ENCODE results near the gene NAB2.

The NAB2 gene

DNA sequence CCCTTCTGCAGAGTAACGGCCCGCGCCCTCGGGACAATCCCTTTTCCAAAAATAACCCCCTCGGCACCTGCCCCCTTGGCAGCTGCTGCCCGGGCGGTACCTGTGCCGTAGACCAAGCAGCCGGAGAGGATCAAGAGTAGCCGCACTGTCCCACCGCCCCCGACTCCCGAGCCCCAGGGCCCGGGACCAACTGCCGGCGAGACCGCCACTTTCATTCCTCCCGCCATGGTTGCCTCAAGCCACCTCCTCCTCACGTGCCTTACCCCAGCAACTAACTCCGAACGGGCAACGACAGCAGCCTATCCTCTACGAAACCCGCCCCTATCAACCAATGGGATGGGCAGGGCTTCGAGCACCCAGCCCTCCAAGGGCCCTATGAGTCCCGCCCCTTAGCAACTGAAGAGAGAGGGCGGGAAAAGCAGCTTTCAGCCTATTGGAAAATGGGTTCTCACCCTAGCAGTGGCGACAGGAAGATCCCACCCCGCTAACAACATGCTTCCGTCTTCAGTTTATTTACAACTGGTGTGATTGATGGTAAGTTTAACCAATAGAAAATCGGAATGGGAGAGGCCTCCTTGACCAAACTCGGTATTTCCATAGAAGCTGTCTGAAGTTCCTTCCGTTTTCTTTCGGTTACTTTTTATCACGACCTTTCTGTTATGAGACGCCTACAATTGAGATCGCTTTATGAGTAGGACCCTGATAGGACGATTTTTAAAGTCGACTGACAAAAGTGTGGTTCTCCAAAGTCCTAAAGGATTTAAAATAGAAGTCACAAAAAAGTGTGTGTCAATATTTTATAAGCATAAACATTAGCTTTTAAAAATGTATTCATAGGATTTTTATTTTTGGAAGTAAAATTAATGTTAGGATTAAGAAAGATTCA lies 10.2 kb upstream of the NAB2 start, which contains the start of gene NEMP1:
Gene NEMP1, minus strand, starts transcription at position 273 of the 886 bp plus-strand sequence. Its CDS starts 46 bp downstream, at position 227.
- Histone ChIP-seq H3K4me3 (ENCODE audit: insufficient read length, low read depth) (peak within 1 kb of the TSS; percentile 94), H3K9me3 (ENCODE audit: insufficient read depth, low read length) (no peaks in the 10 kb centered on the region), H3K4me1 (ENCODE audit: insufficient read depth, insufficient read length) (no peaks in the 10 kb centered on the region), H3K27me3 (ENCODE audit: insufficient read depth, insufficient read length) (no peaks in the 10 kb centered on the region), H3K9ac (ENCODE audit: insufficient read length, low read depth) (peak within 1 kb of the TSS; percentile 100), H3K36me3 (ENCODE audit: insufficient read depth, insufficient read length, low read length) (peaks cover 12% of the 10 kb centered on the region)
- TF ChIP-seq YY1 (IDR thresholded peaks at IDR 0.05; ENCODE audit: insufficient read depth, insufficient read length), result peak; percentile 46
- no peak for TF ChIP-seq SUZ12 (IDR thresholded peaks at IDR 0.05; ENCODE audit: extremely low read depth, insufficient read depth, insufficient read length)
- DNase-seq (ENCODE audit: low read depth, low spot score), result peak; percentile 99

- H3K27me3 ChIP-seq (ENCODE audit: insufficient read depth, insufficient read length), result no peaks in the 10 kb centered on the region
- no peak overlapping the region for H3K4me3 ChIP-seq (ENCODE audit: insufficient read length, low read depth)
- H3K9ac ChIP-seq (ENCODE audit: insufficient read length, low read depth), result no peak overlapping the region
- no peak for DNase-seq (ENCODE audit: low read depth, low spot score)
- TF ChIP-seq YY1 (IDR thresholded peaks at IDR 0.05; ENCODE audit: insufficient read depth, insufficient read length), result no peak
- TF ChIP-seq SUZ12 (IDR thresholded peaks at IDR 0.05; ENCODE audit: extremely low read depth, insufficient read depth, insufficient read length), result no peak
- TF ChIP-seq ZNF274 (IDR thresholded peaks at IDR 0.05; ENCODE audit: low read depth, low read length), result no peak
- no peaks in the 10 kb centered on the region for H3K9me3 ChIP-seq (ENCODE audit: insufficient read depth, low read length)
- H3K4me1 ChIP-seq (ENCODE audit: insufficient read depth, insufficient read length), result no peaks in the 10 kb centered on the region
- H3K36me3 ChIP-seq (ENCODE audit: insufficient read depth, insufficient read length, low read length), result peaks cover 9% of the 10 kb centered on the region
These were observed 9.1 kb upstream of the NAB2 start for GRCh38 chr12:57079821-57080220.

DNA sequence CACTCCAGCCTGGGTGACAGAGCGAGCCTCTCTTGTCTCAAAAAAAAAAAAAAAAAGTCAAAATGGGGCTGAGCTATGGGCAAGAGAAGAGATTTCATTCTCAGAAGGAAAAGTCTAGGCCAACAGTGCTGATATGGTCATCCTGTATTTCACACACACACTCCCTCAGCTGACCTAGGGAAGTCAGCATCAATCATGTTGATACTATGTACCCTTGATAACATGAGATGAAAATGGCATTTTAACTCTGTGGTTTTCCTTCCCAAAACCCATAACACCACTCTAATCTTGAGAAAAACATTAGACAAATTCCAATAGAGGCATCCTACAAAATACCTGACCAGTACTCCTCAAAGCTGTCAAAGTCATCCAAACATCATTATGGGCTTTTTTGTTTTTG lies 8.1 kb upstream of the NAB2 start:
- Histone ChIP-seq H3K27me3 (ENCODE audit: insufficient read depth, insufficient read length) (no peaks in the 10 kb centered on the region), H3K9me3 (ENCODE audit: insufficient read depth, low read length) (no peaks in the 10 kb centered on the region), H3K4me1 (ENCODE audit: insufficient read depth, insufficient read length) (no peaks in the 10 kb centered on the region), H3K9ac (ENCODE audit: insufficient read length, low read depth) (no peak overlapping the region), H3K36me3 (ENCODE audit: insufficient read depth, insufficient read length, low read length) (peaks cover 8% of the 10 kb centered on the region), H3K4me3 (ENCODE audit: insufficient read length, low read depth) (no peak overlapping the region)
- TF ChIP-seq YY1 (IDR thresholded peaks at IDR 0.05; ENCODE audit: insufficient read depth, insufficient read length) (no peak), SUZ12 (IDR thresholded peaks at IDR 0.05; ENCODE audit: extremely low read depth, insufficient read depth, insufficient read length) (no peak), ZNF274 (IDR thresholded peaks at IDR 0.05; ENCODE audit: low read depth, low read length) (no peak)
- no peak for DNase-seq (ENCODE audit: low read depth, low spot score)

DNA sequence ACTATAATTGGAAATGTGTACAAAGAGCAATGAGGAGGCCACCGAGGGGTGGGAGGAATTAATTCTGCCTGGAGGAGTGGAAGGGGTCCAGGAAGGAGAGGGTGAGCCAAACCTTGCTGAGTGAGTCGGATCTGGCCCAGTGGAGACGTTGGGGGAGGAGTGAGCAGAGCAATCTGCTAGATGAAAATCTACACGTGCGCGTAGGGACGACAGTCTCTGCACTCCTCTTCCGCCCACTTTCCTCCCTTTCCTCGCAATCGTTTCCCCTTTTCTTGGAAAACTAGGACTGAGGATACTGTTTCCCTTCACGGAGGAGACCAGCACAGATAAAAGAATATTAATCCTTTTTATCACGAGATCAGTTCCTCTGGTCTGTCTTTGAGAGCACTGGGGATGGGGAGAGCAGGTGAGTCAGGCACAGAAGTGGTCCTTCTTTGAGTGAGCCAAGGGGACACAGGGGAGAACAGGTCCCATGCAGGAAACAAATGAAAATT lies 2.9 kb upstream of the NAB2 start:
- Histone ChIP-seq H3K9ac (ENCODE audit: insufficient read length, low read depth) (peak overlapping the region; percentile 78), H3K4me3 (ENCODE audit: insufficient read length, low read depth) (peak overlapping the region; percentile 72), H3K36me3 (ENCODE audit: insufficient read depth, insufficient read length, low read length) (peaks cover 7% of the 10 kb centered on the region), H3K4me1 (ENCODE audit: insufficient read depth, insufficient read length) (peaks cover 7% of the 10 kb centered on the region), H3K9me3 (ENCODE audit: insufficient read depth, low read length) (no peaks in the 10 kb centered on the region), H3K27me3 (ENCODE audit: insufficient read depth, insufficient read length) (no peaks in the 10 kb centered on the region)
- no peak for DNase-seq (ENCODE audit: low read depth, low spot score)
- TF ChIP-seq YY1 (IDR thresholded peaks at IDR 0.05; ENCODE audit: insufficient read depth, insufficient read length) (no peak), SUZ12 (IDR thresholded peaks at IDR 0.05; ENCODE audit: extremely low read depth, insufficient read depth, insufficient read length) (no peak)

GRCh38 chr12:57086493-57087009 lies 2.4 kb upstream of the NAB2 start:
- Histone ChIP-seq H3K9me3 (ENCODE audit: insufficient read depth, low read length) (no peaks in the 10 kb centered on the region), H3K9ac (ENCODE audit: insufficient read length, low read depth) (peak overlapping the region; percentile 89), H3K36me3 (ENCODE audit: insufficient read depth, insufficient read length, low read length) (peaks cover 12% of the 10 kb centered on the region), H3K4me3 (ENCODE audit: insufficient read length, low read depth) (peak overlapping the region; percentile 72), H3K4me1 (ENCODE audit: insufficient read depth, insufficient read length) (peaks cover 10% of the 10 kb centered on the region), H3K27me3 (ENCODE audit: insufficient read depth, insufficient read length) (no peaks in the 10 kb centered on the region)
- DNase-seq (ENCODE audit: low read depth, low spot score), result no peak
- no peak for TF ChIP-seq ZNF274 (IDR thresholded peaks at IDR 0.05; ENCODE audit: low read depth, low read length)

DNA sequence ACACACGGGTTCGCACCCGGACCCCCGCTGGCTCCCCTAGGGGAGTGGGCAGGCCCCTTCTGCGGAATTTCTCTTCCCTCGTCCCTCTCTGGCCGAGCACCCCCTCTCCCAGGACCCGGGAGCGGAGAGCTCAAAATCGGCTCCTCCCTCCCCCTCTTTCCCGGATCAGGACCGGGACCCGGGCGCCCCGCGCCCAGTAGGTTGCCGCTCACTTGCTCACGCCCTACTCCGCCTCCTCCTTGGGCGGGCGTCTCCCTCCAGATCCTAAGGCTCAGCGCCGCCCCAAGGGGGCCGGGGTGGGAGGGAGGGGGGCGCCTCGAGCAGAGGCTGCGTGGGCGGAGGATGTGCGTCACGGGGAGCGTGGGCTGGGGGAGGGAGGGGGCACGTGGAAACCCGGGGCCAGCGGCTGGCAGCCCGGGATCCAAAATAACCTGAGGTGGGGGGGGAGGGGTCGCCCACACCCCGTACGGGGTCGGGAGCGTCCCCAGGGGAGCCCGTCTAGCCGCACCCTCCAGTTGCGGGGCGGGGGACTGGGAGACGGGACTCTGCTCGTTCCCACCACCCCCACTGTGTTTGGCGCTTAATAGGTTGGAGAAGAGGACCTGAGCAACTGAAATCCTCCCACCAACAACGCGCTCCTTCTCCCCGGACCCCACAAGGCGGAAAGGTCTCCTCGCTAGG lies 1.8 kb upstream of the NAB2 start:
- no peak for DNase-seq (ENCODE audit: low read depth, low spot score)
- H3K36me3 ChIP-seq (ENCODE audit: insufficient read depth, insufficient read length, low read length), result peaks cover 18% of the 10 kb centered on the region
- H3K9me3 ChIP-seq (ENCODE audit: insufficient read depth, low read length), result no peaks in the 10 kb centered on the region
- H3K4me3 ChIP-seq (ENCODE audit: insufficient read length, low read depth), result peak overlapping the region; percentile 72
- H3K4me1 ChIP-seq (ENCODE audit: insufficient read depth, insufficient read length), result peaks cover 10% of the 10 kb centered on the region
- TF ChIP-seq ZNF274 (IDR thresholded peaks at IDR 0.05; ENCODE audit: low read depth, low read length), result no peak
- TF ChIP-seq SUZ12 (IDR thresholded peaks at IDR 0.05; ENCODE audit: extremely low read depth, insufficient read depth, insufficient read length), result no peak
- no peak for TF ChIP-seq YY1 (IDR thresholded peaks at IDR 0.05; ENCODE audit: insufficient read depth, insufficient read length)
- H3K9ac ChIP-seq (ENCODE audit: insufficient read length, low read depth), result peak overlapping the region; percentile 89
- no peaks in the 10 kb centered on the region for H3K27me3 ChIP-seq (ENCODE audit: insufficient read depth, insufficient read length)

All from NT2/D1 (cell line).